ENCODE data around the gene OR51M1.

DNA sequence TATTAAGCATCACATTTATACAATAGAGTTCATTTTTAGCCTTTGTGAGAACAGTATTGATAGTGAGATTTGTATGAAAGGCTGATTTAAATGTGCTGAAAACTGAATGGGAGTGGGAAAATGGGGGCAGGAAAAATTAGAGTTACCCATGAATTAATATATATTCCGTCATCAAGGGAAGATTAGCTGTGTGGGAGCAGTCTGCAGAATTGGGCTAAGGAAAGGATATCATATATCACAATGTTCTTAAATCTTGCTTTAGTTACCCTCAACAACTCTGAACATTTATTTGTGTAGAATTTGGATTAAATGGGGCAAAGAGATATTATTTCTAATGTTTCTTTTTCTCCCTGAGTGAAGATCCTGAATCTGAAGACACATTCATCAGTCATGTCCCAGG is 38.2 kb downstream of the OR51M1 start, which contains the start of gene OR51Q1:
- TF ChIP-seq EZH2 (IDR thresholded peaks at IDR 0.05; ENCODE audit: insufficient read depth, low read length) (no peak), CTCF (IDR thresholded peaks at IDR 0.05; ENCODE audit: insufficient read depth, low read depth, low read length) (no peak)

Measured in astrocyte (in vitro differentiated cells and primary cell).